GM19043 (cell line): ENCODE results near the gene CLECL1.
A peak's percentile ranks its signal among the peaks of the same experiment; 100 is the strongest.

Experiments used
- ATAC-seq: cut with Tn5 transposase; IDR thresholded peaks from one replicate; pipeline ENCODE4 v1.9.1; 2021; ENCODE audit warnings: low read depth; ENCODE audit not compliant: unreplicated experiment

The CLECL1 gene

GRCh38 chr12:9732921-9733461 lies at the start of gene CLECL1:
TSS of gene CLECL1 (minus strand) at chr12:9733097.
- no peak for ATAC-seq

- no peak for ATAC-seq
Observed at GRCh38 chr12:9781360-9781759, 48.5 kb upstream of the CLECL1 start.

DNA sequence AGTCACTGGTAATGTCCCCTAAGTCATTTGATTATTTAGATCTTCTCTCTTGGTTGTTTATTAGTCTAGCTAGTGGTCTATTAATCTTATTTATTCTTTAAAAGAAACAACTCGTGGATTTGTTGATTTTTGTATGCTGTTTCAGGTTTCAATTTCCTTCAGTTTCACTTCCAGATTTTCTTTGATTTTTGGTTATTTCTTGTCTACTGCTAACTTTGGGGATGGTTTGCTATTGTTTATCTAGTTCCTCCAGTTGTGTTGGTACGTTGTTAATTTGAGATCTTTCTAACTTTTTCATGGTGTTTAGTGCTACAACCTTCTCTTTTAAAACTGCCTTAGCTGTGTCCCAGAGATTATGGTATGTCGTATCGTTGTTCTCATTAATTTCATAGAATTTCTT lies 46.3 kb upstream of the CLECL1 start:
- ATAC-seq = no peak

DNA sequence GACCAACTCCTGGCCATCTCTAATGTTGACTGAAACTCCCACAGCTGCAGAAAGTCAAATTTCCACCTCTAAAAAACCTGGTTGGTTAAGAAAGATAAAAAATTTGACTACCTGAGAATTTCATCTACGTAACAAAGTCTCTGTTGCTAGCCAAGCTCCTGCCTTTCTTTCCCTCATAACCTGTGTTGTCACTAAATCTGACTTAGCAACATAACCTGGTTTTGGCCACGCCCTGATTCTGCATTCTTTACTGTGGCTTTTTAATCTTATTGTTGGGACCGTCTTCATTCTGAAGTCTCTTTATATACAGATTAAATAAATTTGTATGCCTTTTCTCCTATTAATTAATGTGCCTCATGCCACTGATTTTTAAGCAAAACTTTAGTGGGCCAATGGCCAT lies 43.9 kb upstream of the CLECL1 start:
- no peak for ATAC-seq

DNA sequence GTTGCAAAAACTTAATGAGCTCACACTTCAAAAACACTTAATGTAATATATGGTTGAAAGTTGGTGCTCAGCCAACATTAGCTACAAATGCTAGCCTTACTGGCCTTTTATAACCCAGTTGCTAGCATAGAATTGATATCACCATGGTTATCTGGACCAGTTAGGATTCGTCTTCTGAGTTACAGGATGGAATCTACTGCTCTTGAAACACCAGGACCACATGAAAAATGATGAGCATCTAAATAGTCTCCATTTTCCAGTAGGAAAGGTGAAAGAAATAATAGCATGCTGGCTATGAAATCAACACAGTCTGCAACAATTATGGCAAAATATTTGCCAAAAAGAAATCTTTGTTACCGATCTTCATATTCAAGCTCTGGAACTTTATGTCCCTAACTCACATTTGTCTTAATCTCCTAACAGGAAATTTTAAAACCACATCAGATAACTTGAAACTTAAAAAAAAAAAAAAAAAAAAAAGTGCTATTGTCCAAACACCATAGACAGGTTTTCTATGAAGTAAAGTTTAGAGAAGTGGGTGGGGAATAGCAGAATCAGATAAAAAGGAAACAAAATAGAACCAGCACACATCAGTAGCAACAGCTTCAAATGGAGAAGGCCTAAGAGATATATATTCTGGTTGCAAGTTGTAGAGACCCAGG lies 40.5 kb upstream of the CLECL1 start:
- no peak for ATAC-seq

DNA sequence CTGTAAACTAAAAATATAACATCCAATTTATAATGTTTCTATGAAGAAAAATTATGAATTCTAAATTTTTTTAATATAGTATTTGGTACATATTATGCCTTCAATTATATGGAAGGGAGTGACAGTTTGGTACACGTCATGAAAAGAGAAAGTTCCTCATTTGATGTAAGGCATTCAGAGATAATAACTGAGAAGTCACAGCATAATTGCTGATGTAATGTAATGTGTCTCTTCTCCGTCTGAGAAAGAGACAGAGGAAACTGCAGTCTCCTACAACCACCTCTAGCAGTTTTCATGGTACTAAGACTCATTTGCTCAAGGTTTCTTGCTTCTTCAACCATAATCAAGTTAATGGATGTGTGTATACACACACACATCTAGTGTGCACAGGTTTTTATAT lies 30.1 kb upstream of the CLECL1 start:
- ATAC-seq = no peak

GRCh38 chr12:9762369-9762768 lies 29.5 kb upstream of the CLECL1 start:
- no peak for ATAC-seq

DNA sequence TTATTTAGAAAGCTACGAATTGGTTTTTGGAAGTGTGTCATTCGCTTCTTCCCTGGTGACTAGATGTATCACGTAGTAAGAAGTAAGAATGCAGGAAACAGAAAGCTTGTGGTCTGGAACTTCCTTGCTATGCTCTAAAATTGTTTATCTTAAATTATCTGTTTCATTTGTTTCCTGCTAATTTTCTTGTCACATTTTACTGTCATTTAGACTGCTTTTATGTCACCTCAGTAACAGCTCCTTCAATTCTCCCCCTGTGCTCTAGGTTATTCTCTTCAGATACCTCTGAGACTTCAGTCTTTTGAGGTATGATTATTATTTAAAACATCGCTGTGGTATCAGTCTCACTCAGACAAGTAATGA lies 28.5 kb upstream of the CLECL1 start:
- ATAC-seq = no peak

GRCh38 chr12:9760699-9761418 lies 28.0 kb upstream of the CLECL1 start, which contains the start of gene CD69:
TSS of gene CD69 (minus strand) at chr12:9760901. CDS start at chr12:9760820, 81 bp downstream.
- ATAC-seq = peak; percentile 37

DNA sequence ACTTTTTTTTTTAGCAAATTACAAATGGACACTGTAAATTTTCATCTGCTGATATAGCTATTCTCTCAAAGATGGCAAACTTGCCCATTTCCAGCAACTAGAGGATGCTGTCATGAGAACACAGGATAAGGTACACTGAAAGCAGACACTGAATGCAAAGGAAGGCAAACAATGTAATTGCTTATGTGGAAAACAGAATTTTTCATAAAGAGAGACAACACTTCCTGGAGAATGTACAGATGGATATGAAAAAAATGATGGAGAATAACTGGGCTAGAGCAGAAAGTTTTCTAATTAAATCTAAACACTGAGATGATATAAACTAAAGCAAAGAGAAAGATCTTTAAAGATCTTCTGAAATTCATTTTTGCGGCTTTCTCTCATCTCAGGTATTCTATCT lies 27.2 kb upstream of the CLECL1 start:
- no peak for ATAC-seq

GRCh38 chr12:9759694-9760093 lies 26.8 kb upstream of the CLECL1 start:
- ATAC-seq = no peak

DNA sequence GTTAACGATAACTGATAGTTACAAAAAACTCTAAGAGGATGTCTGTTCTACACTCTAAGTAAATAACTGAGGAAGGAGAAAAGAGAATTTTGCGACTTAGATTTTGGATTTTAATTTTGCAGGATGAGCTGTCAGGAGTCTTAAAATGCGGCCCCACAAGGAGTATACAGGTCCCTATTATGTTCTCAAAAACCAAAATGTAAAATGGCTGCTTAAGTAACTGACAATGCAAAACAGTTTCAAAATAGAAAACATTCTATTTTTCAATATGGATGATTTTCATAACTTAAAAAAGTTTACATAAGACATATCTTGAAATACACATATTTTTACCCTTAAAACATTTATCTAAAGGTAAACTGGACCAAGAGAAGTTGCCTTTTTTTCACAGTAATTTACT lies 25.2 kb upstream of the CLECL1 start:
- ATAC-seq = no peak

GRCh38 chr12:9757433-9758025 lies 24.6 kb upstream of the CLECL1 start:
- no peak for ATAC-seq

DNA sequence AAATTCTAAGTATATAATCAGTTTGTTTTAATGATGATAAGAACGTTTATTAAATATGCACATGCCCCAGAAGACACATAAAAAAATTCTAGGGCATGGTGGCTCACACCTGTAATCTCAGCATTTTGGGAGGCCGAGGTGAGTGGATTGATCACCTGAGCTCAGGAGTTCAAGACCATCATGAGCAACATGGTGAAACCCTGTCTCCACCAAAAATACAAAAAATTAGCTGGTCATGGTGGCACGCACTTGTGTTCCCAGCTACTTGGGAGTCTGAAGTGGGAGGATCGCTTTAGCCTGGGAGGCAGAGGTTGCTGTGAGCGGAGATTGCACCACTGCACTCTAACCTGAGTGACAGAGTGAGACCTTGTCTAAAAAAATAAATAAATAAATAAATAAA lies 23.8 kb upstream of the CLECL1 start:
- ATAC-seq = no peak

DNA sequence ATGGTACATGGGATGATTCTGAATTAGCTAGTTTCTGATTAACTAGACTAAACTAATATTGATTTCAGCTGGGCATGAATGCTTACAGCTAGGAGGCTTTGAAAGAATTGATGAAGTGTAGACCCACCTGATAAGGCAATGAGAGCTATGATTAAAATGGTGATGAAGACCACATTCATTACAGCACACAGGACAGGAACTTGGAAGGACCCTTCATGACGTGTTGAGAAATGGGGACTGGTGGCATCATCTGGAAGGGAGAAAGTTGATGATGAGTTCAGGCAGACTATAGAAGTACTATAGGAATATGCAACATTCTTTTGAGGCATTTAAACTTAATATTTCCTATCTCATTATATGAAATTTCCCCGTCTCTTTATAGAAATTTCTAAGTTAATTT lies 23.3 kb upstream of the CLECL1 start:
- no peak for ATAC-seq

- ATAC-seq = no peak
Observed at GRCh38 chr12:9755567-9755966, 22.7 kb upstream of the CLECL1 start.

GRCh38 chr12:9755035-9755434 lies 22.1 kb upstream of the CLECL1 start:
- ATAC-seq = no peak

DNA sequence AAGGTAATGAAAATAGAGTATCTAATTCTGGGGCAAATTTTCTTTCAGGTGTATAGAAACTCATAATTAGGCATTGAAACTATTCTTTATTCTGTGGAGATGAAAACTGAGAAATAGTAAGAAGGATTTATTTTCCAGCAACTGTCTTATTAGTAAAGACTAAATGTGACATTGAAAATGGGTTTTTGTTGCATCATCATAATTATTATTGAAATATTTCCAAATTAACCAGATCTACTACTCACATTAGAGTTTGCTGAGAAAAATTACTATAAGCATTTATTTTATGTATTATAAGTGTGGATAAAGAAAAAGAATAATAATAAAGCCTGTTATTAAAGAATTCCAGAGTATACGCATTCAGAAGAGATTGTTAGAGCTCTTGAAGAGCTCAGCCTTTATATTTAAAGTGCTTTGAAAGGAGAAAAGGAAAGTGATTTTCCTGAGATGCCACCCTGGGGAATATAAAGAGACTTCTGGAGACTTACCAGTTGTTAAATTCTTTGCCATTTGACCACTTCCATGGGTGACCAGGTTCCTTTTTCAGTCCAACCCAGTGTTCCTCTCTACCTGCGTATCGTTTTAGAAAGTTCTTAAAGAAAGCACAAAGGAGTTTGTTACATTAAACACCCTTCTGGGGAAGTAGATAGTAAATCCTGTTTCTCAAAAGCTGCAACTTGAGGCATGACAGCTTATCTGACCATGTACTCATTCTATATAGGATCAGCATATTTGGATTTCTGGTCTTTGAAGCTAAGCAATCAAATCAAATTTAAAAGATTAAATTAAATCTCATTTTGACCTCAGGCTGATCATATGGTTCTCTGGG lies 21.4 kb upstream of the CLECL1 start:
- ATAC-seq = no peak

- ATAC-seq = no peak
Observed at GRCh38 chr12:9753498-9753897, 20.6 kb upstream of the CLECL1 start.

- no peak for ATAC-seq
Observed at GRCh38 chr12:9753073-9753472, 20.2 kb upstream of the CLECL1 start.
